GM19025 (cell line): Measurements from ENCODE around the gene ANKH.

ENCODE experiments used
- ATAC-seq: cut with Tn5 transposase; IDR thresholded peaks from one replicate; pipeline ENCODE4 v1.9.1; 2021; ENCODE audit warnings: mild to moderate bottlenecking, low read depth, moderate library complexity; ENCODE audit not compliant: unreplicated experiment

ANKH gene

GRCh38 chr5:14721990-14722656 is 149.5 kb downstream of the ANKH start:
- ATAC-seq: no peak

- ATAC-seq: no peak
Measured at GRCh38 chr5:14720236-14720923, 151.2 kb downstream of the ANKH start.

GRCh38 chr5:14718778-14719177 is 152.8 kb downstream of the ANKH start:
- ATAC-seq: no peak

- no peak for ATAC-seq
Measured at GRCh38 chr5:14716755-14717752, 154.5 kb downstream of the ANKH start.

DNA sequence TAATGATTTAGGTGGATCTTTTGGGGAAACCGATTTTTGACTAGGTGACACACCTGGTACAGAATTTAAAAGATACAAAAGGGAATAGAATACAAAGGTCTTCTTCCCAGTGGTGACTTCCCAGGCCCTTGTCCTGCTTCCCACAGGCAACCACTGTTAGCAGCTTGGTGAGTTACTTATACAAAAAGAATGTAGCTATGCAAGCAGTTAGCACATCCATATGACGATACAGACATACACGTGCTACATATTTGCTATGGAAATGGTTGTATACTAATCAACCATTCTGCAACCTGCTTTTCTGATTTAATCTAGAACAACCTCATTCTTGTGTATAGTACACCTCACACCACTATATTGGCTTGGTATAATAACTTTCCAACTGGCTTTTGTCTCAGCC is 156.1 kb downstream of the ANKH start:
- ATAC-seq: no peak

DNA sequence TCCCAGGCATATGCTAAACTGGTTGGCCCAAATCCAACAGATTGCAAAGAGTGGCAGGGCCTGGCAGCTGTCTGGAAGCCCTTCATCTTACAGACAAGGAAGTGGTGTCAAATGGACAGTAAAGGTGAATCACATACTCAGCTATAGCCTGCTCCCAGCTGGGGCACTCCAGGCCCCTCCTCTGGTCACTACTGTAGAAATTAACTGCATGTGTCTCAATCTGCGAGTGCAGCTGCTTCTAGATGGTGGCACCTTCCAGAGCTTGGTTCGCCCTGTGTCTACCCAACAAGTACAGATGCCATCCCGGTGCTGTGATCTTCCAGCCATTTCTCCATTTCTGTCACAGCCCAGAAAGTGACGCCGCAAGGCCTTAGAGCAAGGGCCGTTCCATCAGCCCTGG is 156.9 kb downstream of the ANKH start:
- ATAC-seq: no peak

DNA sequence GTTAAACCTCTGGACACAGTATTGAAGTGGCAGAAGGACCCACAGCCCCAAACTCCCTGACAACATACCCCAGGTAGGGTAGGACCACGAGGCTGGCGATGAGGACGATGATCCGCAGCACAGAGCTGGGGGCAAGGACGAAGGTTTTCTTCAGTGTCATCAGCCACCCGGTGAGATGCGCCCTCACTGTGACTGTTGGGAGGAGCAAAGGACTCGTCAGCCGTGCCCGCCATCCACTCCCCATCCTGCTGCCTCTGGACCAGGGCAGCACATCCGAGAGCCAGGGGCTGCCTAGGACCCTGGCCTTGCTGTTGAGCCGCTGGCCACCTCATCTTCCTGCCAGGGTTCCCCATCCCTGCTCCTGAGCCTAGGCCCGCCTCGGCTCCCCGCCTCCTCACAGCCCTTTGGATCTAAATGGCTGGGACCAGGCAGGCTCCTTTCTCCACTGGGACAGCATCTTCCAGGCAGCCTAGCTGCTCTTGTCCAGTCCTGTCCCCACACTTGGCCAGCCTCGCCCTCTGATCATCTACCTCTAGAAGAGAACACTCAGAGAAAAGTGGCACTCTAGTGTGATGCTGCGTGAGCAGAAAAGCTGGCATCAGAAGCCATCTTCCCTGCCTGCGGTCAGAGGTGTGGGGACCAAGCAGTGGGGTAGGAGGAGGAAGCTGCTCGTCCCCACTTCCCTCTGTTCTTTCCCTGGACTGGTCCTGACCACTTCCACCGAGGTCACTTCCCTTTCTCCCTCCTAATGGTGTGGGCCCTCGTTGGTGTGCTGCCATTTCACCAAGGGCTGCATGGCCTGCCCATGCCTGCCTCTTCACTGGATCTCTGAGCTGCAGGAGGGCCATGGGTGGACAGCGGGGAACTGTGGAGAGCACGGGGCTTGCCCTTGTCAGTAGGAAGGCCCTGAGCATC is 157.8 kb downstream of the ANKH start:
- ATAC-seq: no peak

DNA sequence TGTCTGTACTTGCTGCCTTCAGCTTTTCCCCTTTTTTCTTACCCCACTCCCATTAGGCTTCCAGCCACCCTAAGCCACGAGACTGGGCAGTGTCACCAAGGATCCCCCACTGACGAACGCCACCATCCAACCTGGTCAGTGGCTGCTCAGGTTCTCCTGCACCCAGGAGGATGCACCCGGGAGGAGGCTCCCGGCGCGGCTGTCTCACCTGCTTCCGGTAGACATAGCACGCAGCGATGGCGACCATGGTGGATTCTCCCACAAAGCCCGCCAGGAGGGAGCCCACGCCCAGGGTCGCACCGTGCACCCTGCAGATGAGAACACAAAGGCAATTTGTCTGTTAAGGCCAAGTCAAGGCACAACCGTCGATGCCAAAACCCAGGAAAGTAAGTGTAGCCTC is 158.9 kb downstream of the ANKH start:
- ATAC-seq: no peak

DNA sequence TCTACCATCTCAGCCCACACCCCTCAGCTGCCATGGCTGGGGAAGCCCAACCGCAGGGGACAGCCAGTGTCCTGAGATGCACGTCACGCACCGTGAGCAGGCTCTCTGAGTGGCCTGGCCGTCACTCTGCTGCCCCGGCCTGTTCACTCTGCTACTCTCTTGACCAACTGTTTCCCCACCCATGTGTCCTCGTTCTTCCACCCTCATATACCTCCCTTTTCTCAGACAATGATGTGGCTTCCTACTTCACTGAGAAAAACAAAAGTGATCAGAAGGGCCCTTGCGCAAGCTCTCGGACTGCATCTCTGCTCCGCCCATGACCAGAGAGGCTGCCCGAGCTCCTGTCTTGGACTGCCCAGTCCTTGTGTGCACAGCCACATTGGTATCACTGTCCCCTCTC is 159.4 kb downstream of the ANKH start:
- no peak for ATAC-seq

DNA sequence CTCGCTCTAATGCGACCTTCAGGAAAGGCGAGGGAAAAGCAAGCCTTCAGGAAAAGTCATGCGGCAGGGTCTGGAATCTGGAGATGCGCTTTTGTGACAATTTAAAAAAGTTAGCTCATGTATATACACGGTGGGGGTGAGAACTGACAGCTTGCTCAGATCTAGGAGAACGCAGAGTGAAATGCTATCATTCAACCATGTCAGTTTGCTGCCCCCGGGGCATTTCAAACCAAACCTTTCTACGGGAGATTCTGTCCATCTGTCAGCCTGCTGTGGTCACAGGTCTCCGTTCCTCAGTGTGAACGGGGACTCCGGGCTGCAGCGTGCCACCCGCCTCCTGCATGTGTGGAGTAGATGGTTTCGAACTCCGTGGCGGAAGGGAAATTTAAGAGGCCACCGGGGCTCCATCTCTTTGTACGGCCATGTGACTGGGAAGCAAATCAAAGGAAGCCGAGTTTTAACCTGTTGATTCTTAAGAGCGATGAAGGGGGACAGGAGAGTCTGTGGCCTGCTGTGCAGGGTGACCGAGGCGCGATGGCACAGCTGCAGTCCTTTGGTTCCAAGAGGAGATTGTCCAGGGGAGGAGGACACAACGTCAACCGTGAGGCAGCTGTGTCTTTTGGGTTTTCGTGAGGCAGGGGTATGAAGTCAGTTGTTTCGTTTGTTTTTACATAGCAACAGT is 161.1 kb downstream of the ANKH start:
- no peak for ATAC-seq

DNA sequence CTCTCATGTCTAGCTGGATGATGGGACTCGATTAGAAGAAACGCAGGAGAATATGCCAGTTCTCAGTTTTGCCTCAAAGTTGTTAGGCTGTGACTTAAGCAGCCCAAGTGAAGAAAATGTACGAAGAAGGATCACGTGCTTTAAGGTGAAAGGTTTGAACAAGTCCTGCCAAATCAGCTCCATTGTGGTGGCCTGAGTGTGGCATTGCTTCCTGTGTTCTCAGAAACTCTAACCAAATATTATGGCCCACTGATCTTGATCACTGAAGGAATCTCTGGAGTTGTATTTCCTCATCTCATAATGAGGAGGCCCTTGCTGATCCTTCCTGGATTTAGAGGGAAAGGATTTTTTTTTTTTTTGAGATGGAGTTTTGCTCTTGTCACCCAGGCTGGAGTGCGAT is 163.0 kb downstream of the ANKH start:
- no peak for ATAC-seq

DNA sequence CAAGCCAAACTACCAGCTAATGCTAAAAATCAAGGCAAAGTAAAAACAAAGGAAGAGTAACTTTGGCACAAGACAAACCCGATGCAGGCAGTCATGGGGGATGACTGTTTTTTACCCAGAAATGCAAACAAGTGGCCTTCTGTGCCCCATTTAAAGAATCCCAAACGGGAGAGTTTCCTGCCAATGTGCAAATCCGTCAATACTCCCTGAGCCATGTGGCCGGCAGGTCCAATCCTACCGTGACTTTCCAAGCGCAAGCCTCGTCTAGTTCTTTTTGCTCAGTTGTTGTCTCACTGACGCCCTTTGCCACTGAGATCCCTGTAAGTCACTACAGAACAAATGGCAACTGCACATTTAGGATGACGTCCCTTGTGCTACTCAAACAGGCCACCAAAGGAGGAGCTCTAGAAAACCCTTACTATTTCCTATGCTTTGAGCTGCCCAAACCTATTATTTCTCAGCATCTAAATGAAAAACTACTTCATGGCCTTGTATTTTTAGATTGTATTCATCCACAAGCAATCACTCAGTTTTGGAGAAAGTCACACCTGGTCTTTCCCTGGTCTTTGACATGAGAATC is 163.7 kb downstream of the ANKH start:
- ATAC-seq: no peak

GRCh38 chr5:14706615-14707021 is 165.0 kb downstream of the ANKH start:
- no peak for ATAC-seq

- ATAC-seq: no peak
Measured at GRCh38 chr5:14705556-14705955, 166.0 kb downstream of the ANKH start.

DNA sequence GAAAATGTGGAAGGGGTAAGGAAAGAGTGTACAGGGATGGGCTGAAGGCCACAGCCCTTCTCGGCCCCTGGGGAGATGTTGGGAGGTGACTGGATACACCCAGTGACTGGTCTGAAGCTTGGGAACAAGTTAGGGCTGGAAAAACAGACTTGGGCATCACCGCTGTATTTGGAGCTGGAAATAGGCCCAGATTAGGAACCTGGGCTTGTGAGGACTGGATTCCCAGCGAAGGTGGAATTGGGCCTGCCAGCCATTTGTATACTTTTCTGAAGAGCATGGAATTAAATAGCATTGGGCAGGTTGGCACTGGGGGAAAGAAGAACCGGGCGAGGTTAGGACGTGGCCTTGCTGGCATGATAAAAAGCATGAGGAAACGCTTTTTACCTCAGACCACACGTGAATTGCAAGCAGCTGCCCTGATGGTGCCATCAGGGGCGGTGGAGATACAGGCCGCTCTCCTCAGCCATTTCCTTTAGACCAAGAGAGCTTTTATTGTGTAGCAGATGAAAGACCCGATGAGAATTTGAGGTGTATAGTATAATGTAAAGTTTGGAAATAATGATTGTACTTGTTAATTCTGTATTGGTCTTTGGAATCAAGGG is 169.2 kb downstream of the ANKH start:
- ATAC-seq: no peak

- no peak for ATAC-seq
Measured at GRCh38 chr5:14701556-14701955, 170.0 kb downstream of the ANKH start.

GRCh38 chr5:14700478-14701436 is 170.8 kb downstream of the ANKH start:
- ATAC-seq: no peak
